HEK293T (cell line): ENCODE data around the gene TBATA.

Source experiments
- ARNT ChIP-seq: fragments of 450-650 bp; IDR thresholded peaks from 2 replicates; pipeline ENCODE4 v1.6.1; 2017; ENCODE audit warnings: mild to moderate bottlenecking
- BHLHE40 ChIP-seq: fragments of 450-650 bp; IDR thresholded peaks from 2 replicates; pipeline ENCODE4 v1.6.1; 2016; ENCODE audit warnings: mild to moderate bottlenecking, moderate library complexity, borderline replicate concordance
- FOXA1 ChIP-seq: fragments of 450-650 bp; IDR thresholded peaks from 2 replicates; pipeline ENCODE4 v1.6.1; 2016; ENCODE audit warnings: mild to moderate bottlenecking
- FOXK2 ChIP-seq: fragments of 450-650 bp; IDR thresholded peaks from 2 replicates; pipeline ENCODE4 v1.6.1; 2016; ENCODE audit warnings: mild to moderate bottlenecking
- FOXM1 ChIP-seq: fragments of 450-650 bp; IDR thresholded peaks from 2 replicates; pipeline ENCODE4 v1.6.1; 2017; ENCODE audit warnings: mild to moderate bottlenecking, borderline replicate concordance
- HDGF ChIP-seq: fragments of 450-650 bp; IDR thresholded peaks from 2 replicates; pipeline ENCODE4 v1.6.1; 2017; ENCODE audit warnings: antibody characterized with exemption, borderline replicate concordance
- L3MBTL2 ChIP-seq: fragments of 450-650 bp; conservative IDR thresholded peaks from 2 replicates; pipeline ENCODE4 v1.6.1; 2016; ENCODE audit warnings: mild to moderate bottlenecking
- LEF1 ChIP-seq: fragments of 450-650 bp; IDR thresholded peaks from 2 replicates; pipeline ENCODE4 v1.6.1; 2017; ENCODE audit warnings: mild to moderate bottlenecking, borderline replicate concordance
- SUZ12 ChIP-seq: fragments of 450-650 bp; IDR thresholded peaks from 2 replicates; pipeline ENCODE4 v1.6.1; 2016; ENCODE audit warnings: mild to moderate bottlenecking
- TARDBP ChIP-seq: fragments of 450-650 bp; IDR thresholded peaks from 2 replicates; pipeline ENCODE4 v1.6.1; 2016
- ZNF384 ChIP-seq: fragments of 450-650 bp; IDR thresholded peaks from 2 replicates; pipeline ENCODE4 v1.6.1; 2016

GRCh38 chr10:70728328-70728727, 56.8 kb downstream of the TBATA start:
- no peak for TF ChIP-seq HDGF
- no peak for TF ChIP-seq BHLHE40
- no peak for TF ChIP-seq LEF1
- no peak for TF ChIP-seq FOXK2
- TF ChIP-seq FOXA1, result no peak
- TF ChIP-seq FOXM1, result no peak
- no peak for TF ChIP-seq SUZ12
- TF ChIP-seq TARDBP, result no peak
- no peak for TF ChIP-seq ZNF384
- TF ChIP-seq ARNT, result no peak
- TF ChIP-seq L3MBTL2, result no peak
